Activated CD4-positive, alpha-beta memory T cell treated with anti-CD3 and anti-CD28 coated beads for 36 hours (primary cell): ENCODE measurements around the gene COMMD1. TPM values are rescaled to one million over a fixed set of nuclear protein-coding genes. Genes with fewer than 3 reads are reported as not detected.

Experiments
- total RNA-seq, 2 experiments: library from RNA; stranded (reverse); gene quantifications; one replicate each; pipeline ENCODE4 v1.2.3, GENCODE V29; 2021

The COMMD1 gene
- total RNA-seq, 2 experiments from 2014 or later = 33.0 to 33.8 TPM

Other genes with a start within 250 kb of the COMMD1 start
- 1 to 10 TPM; 5.5 to 7.0 TPM for gene FAM161A, start 51.6 kb upstream of the COMMD1 start, total RNA-seq
- 100 to 1,000 TPM; 345 to 352 TPM for gene CCT4, start 17.0 kb upstream of the COMMD1 start, total RNA-seq